ENCODE data around the gene IQCK.
"Not testable (repeated sequence)": the region's sequence is repeated elsewhere in the genome, so short reads cannot be mapped to it uniquely, and the experiment has no call there.

Gene IQCK

GRCh38 chr16:19760356-19761060 is 42.4 kb downstream of the IQCK start:
- no peak for DNase-seq

GRCh38 chr16:19765860-19766553 is 47.9 kb downstream of the IQCK start:
- DNase-seq: no peak

GRCh38 chr16:19766554-19766884 is 48.4 kb downstream of the IQCK start:
- DNase-seq: no peak

GRCh38 chr16:19766988-19767387 is 48.9 kb downstream of the IQCK start:
- DNase-seq: no peak

- DNase-seq: no peak
Measured at GRCh38 chr16:19767497-19767896, 49.4 kb downstream of the IQCK start.

GRCh38 chr16:19769239-19769638 is 51.2 kb downstream of the IQCK start:
- DNase-seq: no peak

- DNase-seq: no peak
Measured at GRCh38 chr16:19771040-19771439, 53.0 kb downstream of the IQCK start.

GRCh38 chr16:19771796-19772195 is 53.7 kb downstream of the IQCK start:
- peak; percentile 85 for DNase-seq

GRCh38 chr16:19774024-19774423 is 56.0 kb downstream of the IQCK start:
- DNase-seq: no peak

- no peak for DNase-seq
Measured at GRCh38 chr16:19776147-19776546, 58.1 kb downstream of the IQCK start.

GRCh38 chr16:19776565-19776964 is 58.5 kb downstream of the IQCK start:
- no peak for DNase-seq

GRCh38 chr16:19780321-19780720 is 62.2 kb downstream of the IQCK start:
- no peak for DNase-seq

GRCh38 chr16:19781226-19781625 is 63.2 kb downstream of the IQCK start:
- DNase-seq: no peak

GRCh38 chr16:19783363-19784182 is 65.5 kb downstream of the IQCK start:
- no peak for DNase-seq

- no peak for DNase-seq
Measured at GRCh38 chr16:19784183-19784736, 66.2 kb downstream of the IQCK start.

- DNase-seq: no peak
Measured at GRCh38 chr16:19785081-19785480, 67.0 kb downstream of the IQCK start.

- DNase-seq: no peak
Measured at GRCh38 chr16:19785512-19786130, 67.5 kb downstream of the IQCK start.

GRCh38 chr16:19801369-19801768 is 83.3 kb downstream of the IQCK start:
- not testable (repeated sequence) for DNase-seq

- not testable (repeated sequence) for DNase-seq
Measured at GRCh38 chr16:19801824-19802223, 83.8 kb downstream of the IQCK start.

GRCh38 chr16:19802612-19803011 is 84.5 kb downstream of the IQCK start:
- DNase-seq: no peak

GRCh38 chr16:19804538-19805323 is 86.7 kb downstream of the IQCK start:
- peak; percentile 88 for DNase-seq

GRCh38 chr16:19805459-19806162 is 87.5 kb downstream of the IQCK start:
- DNase-seq: no peak

Measured in NCI-H2171 (cell line).